ENCODE results near the gene PIK3R3.
A peak's percentile ranks its signal among the peaks of the same experiment; 100 is the strongest.
"Not testable (repeated sequence)": the region's sequence is repeated elsewhere in the genome, so short reads cannot be mapped to it uniquely, and the experiment has no call there.

Gene PIK3R3

GRCh38 chr1:46110521-46110920, 21.9 kb downstream of the PIK3R3 start:
- H3K4me3 ChIP-seq (ENCODE audit: low read length), result no peak overlapping the region
- no peak for DNase-seq (ENCODE audit: low read depth)
- TF ChIP-seq CTCF (conservative IDR thresholded peaks at IDR 0.05; ENCODE audit: low read depth, low read length), result no peak

GRCh38 chr1:46102769-46103476, 29.5 kb downstream of the PIK3R3 start:
- H3K4me3 ChIP-seq (ENCODE audit: low read length), result no peak overlapping the region
- no peak for TF ChIP-seq CTCF (conservative IDR thresholded peaks at IDR 0.05; ENCODE audit: low read depth, low read length)
- DNase-seq (ENCODE audit: low read depth), result peak; percentile 13

GRCh38 chr1:46099215-46099614, 33.2 kb downstream of the PIK3R3 start:
- no peak for TF ChIP-seq CTCF (conservative IDR thresholded peaks at IDR 0.05; ENCODE audit: low read depth, low read length)
- no peak overlapping the region for H3K4me3 ChIP-seq (ENCODE audit: low read length)
- no peak for DNase-seq (ENCODE audit: low read depth)

- DNase-seq (ENCODE audit: low read depth), result no peak
- no peak for TF ChIP-seq CTCF (conservative IDR thresholded peaks at IDR 0.05; ENCODE audit: low read depth, low read length)
- H3K4me3 ChIP-seq (ENCODE audit: low read length), result no peak overlapping the region
Measured at GRCh38 chr1:46098027-46098712, 34.3 kb downstream of the PIK3R3 start.

- no peak overlapping the region for H3K4me3 ChIP-seq (ENCODE audit: low read length)
- no peak for DNase-seq (ENCODE audit: low read depth)
- TF ChIP-seq CTCF (conservative IDR thresholded peaks at IDR 0.05; ENCODE audit: low read depth, low read length), result no peak
Measured at GRCh38 chr1:46097149-46097472, 35.3 kb downstream of the PIK3R3 start.

- no peak overlapping the region for H3K4me3 ChIP-seq (ENCODE audit: low read length)
- TF ChIP-seq CTCF (conservative IDR thresholded peaks at IDR 0.05; ENCODE audit: low read depth, low read length), result no peak
- no peak for DNase-seq (ENCODE audit: low read depth)
Measured at GRCh38 chr1:46096269-46097148, 35.9 kb downstream of the PIK3R3 start.

- not testable (repeated sequence) for H3K4me3 ChIP-seq (ENCODE audit: low read length); DNase-seq (ENCODE audit: low read depth)
Measured at GRCh38 chr1:46095110-46095509, 37.3 kb downstream of the PIK3R3 start.
